Colon (tissue), 2 donors: ENCODE data around the gene HDHD5.

ENCODE experiments used
- FAIRE-seq: peaks from 2 replicates; lab custom pipeline; 2012; peaks lifted over from hg19 to GRCh38; lab: Jason Lieb, UNC
- donor health status: control.
- donor health status: control.

HDHD5 gene

GRCh38 chr22:17105143-17106129, 53.6 kb downstream of the HDHD5 start:
- no peak for FAIRE-seq

GRCh38 chr22:17104336-17104935, 54.6 kb downstream of the HDHD5 start:
- FAIRE-seq: no peak

DNA sequence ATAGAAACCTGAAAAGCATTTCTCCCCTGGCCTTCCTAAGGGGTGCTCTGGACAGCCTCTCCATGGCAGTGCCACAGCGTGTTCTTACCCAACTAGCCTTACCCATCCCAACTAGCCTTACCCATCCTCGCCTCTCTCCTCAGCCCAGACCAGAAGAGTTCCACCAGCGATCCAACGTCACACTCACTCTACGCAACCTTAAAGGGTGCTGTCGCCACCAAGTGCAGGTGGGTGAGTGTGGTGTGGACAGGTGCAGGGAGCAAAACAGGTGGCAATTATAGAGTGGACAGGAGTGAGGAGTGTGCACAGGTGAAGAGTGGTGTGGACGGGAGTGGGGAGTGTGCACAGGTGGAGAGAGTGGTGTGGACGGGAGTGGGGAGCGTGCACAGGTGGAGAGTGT, 55.7 kb downstream of the HDHD5 start:
- no peak for FAIRE-seq

GRCh38 chr22:17102297-17102667, 56.8 kb downstream of the HDHD5 start:
- no peak for FAIRE-seq

- FAIRE-seq: no peak
Measured at GRCh38 chr22:17101475-17102296, 57.4 kb downstream of the HDHD5 start.

DNA sequence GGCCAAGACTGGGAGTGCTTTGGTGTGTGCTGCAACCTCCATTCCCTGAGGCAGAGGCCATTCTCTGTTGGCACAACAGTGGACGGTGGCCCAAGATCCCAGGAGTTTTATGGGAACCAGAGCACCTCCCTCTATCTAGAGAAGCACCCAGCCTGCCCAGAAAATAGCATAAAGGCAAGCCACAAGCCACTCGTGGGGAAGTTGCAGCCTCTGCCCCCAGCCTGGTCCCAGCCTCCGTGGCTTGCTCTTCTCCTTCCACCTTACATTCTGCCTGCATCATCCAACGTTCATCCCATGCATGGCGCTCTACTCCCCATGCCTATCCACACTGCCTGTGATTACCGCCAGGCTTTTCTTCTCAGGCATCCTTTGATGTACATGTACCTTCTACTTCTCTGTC, 58.5 kb downstream of the HDHD5 start:
- FAIRE-seq: no peak

DNA sequence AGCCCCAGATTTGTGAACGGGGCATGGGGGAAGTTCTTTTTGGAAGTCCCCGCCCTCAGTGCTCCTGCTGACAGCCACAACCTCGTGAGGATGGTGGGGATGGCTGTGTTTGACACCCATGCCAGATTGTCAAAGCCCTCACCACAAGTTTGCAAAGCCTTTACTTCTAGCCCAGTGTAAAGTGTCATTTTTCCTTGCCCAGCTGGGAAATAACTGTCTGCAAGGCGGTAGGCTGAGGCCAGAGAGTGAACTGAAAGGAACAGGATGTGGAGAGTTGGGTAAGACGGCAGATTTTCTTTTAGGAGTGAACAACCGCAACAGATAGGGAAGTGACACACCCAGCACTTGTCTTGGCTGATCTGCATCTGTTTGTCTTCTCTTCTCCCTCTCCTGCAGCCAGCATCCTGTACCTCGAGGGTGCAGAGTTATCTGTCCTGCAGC, 60.7 kb downstream of the HDHD5 start:
- no peak for FAIRE-seq

DNA sequence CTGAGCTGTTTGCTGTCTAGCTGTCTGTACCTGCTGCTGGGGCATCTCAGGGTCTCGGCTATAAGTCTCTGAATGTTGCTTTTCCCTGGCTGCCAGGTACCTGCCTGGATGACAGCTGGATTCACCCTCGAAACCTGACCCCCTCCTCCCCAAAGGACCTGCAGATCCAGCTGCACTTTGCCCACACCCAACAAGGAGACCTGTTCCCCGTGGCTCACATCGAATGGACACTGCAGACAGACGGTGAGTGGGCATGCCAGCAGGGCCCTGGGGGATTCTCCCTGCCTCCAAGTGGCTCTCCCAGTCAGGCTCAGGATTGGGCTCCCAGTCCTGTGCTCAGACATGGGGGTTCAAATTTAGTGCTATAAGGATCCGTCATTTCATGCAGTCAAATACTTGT, 61.4 kb downstream of the HDHD5 start:
- FAIRE-seq: no peak

- FAIRE-seq: no peak
Measured at GRCh38 chr22:17097062-17097461, 62.0 kb downstream of the HDHD5 start.

DNA sequence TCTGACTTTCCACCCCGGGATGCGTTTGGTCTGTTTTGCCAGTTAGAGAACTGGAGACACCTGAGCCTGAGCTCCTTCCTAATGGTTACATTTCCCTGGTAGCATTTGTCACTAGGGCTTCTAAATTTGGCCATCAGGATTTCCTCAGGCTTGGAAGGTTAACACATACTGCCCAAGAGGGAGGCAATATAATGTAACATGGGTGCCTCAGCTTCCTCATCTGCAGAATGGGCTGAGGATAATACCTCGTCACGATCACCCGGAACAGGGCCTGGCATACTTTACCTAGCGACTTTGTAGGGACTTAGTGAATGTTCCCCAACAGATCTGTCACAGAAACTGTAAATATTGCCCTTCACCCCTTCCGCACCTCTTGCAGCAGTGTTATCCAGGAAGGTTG, 63.0 kb downstream of the HDHD5 start:
- FAIRE-seq: no peak

DNA sequence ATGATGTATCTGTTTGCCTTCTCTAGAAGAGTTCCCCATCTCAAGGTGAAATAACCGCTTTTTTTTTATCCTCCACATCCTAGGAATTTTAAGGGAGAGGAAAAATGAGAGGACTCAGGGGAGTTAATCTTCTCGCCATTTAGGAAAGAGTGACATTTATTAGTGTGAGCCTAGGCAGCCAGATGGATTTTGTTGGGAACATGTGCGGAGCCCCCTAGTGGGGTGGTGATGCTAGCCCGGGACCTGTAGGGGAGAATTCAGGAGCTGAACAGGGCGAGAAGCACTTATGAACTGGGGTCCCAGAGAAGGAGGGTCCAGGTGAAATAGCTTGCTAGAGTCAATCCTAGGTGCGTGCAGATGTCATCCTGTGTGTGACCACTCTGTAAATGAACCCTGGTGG, 63.5 kb downstream of the HDHD5 start:
- FAIRE-seq: no peak

- no peak for FAIRE-seq
Measured at GRCh38 chr22:17093081-17093480, 66.0 kb downstream of the HDHD5 start.

DNA sequence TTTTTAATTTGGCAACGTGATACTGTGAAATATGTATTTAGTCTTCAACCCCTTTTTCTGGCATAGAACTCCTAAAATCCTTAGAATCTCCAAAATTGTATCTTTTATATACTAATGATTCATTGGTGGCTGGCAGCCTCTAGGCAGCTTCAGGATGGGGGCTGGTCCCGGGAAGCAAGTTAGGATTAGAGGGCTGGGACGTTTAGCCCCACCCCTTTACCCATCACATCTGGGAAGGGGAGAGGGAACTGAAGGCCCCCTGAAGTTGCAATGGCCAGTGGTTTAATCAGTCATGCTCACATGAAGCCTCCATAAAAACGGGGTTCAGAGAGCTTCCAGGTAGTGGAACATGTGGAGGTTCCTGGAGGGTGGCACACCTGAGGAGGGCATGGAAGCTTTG, 67.2 kb downstream of the HDHD5 start:
- no peak for FAIRE-seq

DNA sequence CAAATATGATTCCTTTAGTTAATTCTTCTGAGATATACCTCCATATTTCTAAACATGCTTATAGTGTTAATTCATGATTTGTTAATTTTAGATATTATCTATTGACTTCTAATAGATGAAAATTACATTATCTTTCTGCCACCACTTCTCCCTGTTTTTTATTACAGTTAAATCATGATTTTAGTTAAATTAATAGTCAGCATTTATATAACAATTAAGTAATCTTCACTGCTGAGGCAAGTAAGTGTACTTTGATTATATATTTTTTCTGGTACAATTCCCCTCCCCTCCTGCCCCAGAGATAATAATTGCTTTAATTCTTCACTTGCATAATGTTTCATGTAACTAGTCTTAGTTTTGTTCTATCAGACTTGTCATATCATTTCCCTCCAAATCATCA, 68.5 kb downstream of the HDHD5 start:
- no peak for FAIRE-seq
